ENCODE measurements around the gene CLBA1. TPM values are rescaled to one million over a fixed set of nuclear protein-coding genes. Genes with fewer than 3 reads are reported as not detected.
"Not testable (repeated sequence)": the region's sequence is repeated elsewhere in the genome, so short reads cannot be mapped to it uniquely, and the experiment has no call there.

Gene CLBA1
- total RNA-seq, 2 experiments from 2014 or later = 0.38 to 0.68 TPM

- no peaks in the 10 kb centered on the region for H3K9me3 Mint-ChIP-seq
- peaks cover 3% of the 10 kb centered on the region for H3K36me3 Mint-ChIP-seq (ENCODE audit: low read depth)
- peaks cover 17% of the 10 kb centered on the region for H3K4me1 Mint-ChIP-seq
- H3K4me3 Mint-ChIP-seq = no peak overlapping the region
- H3K27ac Mint-ChIP-seq = no peak overlapping the region
- peaks cover 8% of the 10 kb centered on the region for H3K27me3 Mint-ChIP-seq
- POLR2A ChIA-PET = interaction anchor here (1.4 to 1.6 kb wide), 4 partner anchors 11 to 16 kb away, joined by 4 to 9 read pairs (median 7); partner anchors contain the start of gene CDCA4
- no peak for DNase-seq
- CTCF ChIA-PET = interaction anchor here (0.9 to 3.3 kb wide), 2 partner anchors 10 to 59 kb away, joined by 3 to 27 read pairs; no protein-coding TSS in a partner anchor
Measured at GRCh38 chr14:105034315-105035039, 48.9 kb downstream of the CLBA1 start.

GRCh38 chr14:105035616-105036015 lies 50.0 kb downstream of the CLBA1 start:
- ChIA-PET CTCF (interaction anchor here (0.7 to 3.3 kb wide), 3 partner anchors 9 to 60 kb away, joined by 3 to 27 read pairs (median 3); no protein-coding TSS in a partner anchor), POLR2A (interaction anchor here (1.6 kb wide), 3 partner anchors 10 to 17 kb away, joined by 4 to 9 read pairs (median 7); partner anchors contain the start of gene CDCA4)
- not testable (repeated sequence) for DNase-seq; H3K36me3 Mint-ChIP-seq (ENCODE audit: low read depth); H3K27me3 Mint-ChIP-seq; H3K9me3 Mint-ChIP-seq; H3K27ac Mint-ChIP-seq; H3K4me3 Mint-ChIP-seq
- H3K4me1 Mint-ChIP-seq = peaks cover 17% of the 10 kb centered on the region

GRCh38 chr14:105039458-105040205 lies 54.0 kb downstream of the CLBA1 start:
- no peak overlapping the region for H3K4me3 Mint-ChIP-seq
- H3K27me3 Mint-ChIP-seq = peaks cover 4% of the 10 kb centered on the region
- H3K36me3 Mint-ChIP-seq (ENCODE audit: low read depth) = no peaks in the 10 kb centered on the region
- H3K9me3 Mint-ChIP-seq = no peaks in the 10 kb centered on the region
- H3K27ac Mint-ChIP-seq = no peak overlapping the region
- H3K4me1 Mint-ChIP-seq = peaks cover 3% of the 10 kb centered on the region
- ChIA-PET CTCF (interaction anchor here (1.4 kb wide), 1 partner anchor 51 kb away, joined by 4 read pairs; no protein-coding TSS in a partner anchor), POLR2A (interaction anchor here (1.1 to 1.2 kb wide), 2 partner anchors 18 to 19 kb away, joined by 3 read pairs; partner anchors contain the start of gene CDCA4)
- no peak for DNase-seq

GRCh38 chr14:105041841-105042765 lies 56.5 kb downstream of the CLBA1 start:
- peaks cover 5% of the 10 kb centered on the region for H3K27me3 Mint-ChIP-seq
- ChIA-PET POLR2A (interaction anchor here (1.0 to 6.3 kb wide), 4 partner anchors 14 to 23 kb away, joined by 3 to 52 read pairs (median 4); partner anchors contain the start of gene CDCA4), CTCF (interaction anchor here (4.6 kb wide), 1 partner anchor 13 kb away, joined by 14 read pairs; no protein-coding TSS in a partner anchor)
- no peak overlapping the region for H3K27ac Mint-ChIP-seq
- no peaks in the 10 kb centered on the region for H3K9me3 Mint-ChIP-seq
- H3K4me1 Mint-ChIP-seq = peaks cover 13% of the 10 kb centered on the region
- no peaks in the 10 kb centered on the region for H3K36me3 Mint-ChIP-seq (ENCODE audit: low read depth)
- DNase-seq = no peak
- no peak overlapping the region for H3K4me3 Mint-ChIP-seq

- Mint-ChIP-seq H3K9me3 (no peaks in the 10 kb centered on the region), H3K4me1 (peaks cover 13% of the 10 kb centered on the region), H3K4me3 (no peak overlapping the region), H3K36me3 (ENCODE audit: low read depth) (no peaks in the 10 kb centered on the region), H3K27ac (no peak overlapping the region), H3K27me3 (peaks cover 5% of the 10 kb centered on the region)
- POLR2A ChIA-PET = interaction anchor here (1.0 to 6.3 kb wide), 3 partner anchors 15 to 23 kb away, joined by 3 to 52 read pairs (median 6); partner anchors contain the start of gene CDCA4
- CTCF ChIA-PET = interaction anchor here (1.3 to 5.8 kb wide), 6 partner anchors 9 to 309 kb away, joined by 3 to 73 read pairs (median 43); partner anchors contain the start of genes CDCA4 and GPR132
- DNase-seq = no peak
Measured at GRCh38 chr14:105042813-105043212, 57.2 kb downstream of the CLBA1 start.

GRCh38 chr14:105043641-105044040 lies 58.1 kb downstream of the CLBA1 start:
- POLR2A ChIA-PET = interaction anchor here (2.2 to 6.3 kb wide), 2 partner anchors 16 to 24 kb away, joined by 6 to 52 read pairs; partner anchors contain the start of gene CDCA4
- no peak for DNase-seq
- no peak overlapping the region for H3K27ac Mint-ChIP-seq
- H3K4me3 Mint-ChIP-seq = no peak overlapping the region
- H3K4me1 Mint-ChIP-seq = peaks cover 17% of the 10 kb centered on the region
- no peaks in the 10 kb centered on the region for H3K9me3 Mint-ChIP-seq
- H3K36me3 Mint-ChIP-seq (ENCODE audit: low read depth) = peaks cover 4% of the 10 kb centered on the region
- CTCF ChIA-PET = interaction anchor here (1.3 to 5.8 kb wide), 7 partner anchors 10 to 308 kb away, joined by 3 to 73 read pairs (median 36); partner anchors contain the start of genes CDCA4 and GPR132
- H3K27me3 Mint-ChIP-seq = peaks cover 5% of the 10 kb centered on the region

Other genes starting within 250 kb of the CLBA1 start
- 10 to 100 TPM; 87.0 to 96.2 TPM for gene SIVA1, start 232.6 kb upstream of the CLBA1 start, total RNA-seq
- 100 to 1,000 TPM; 157 to 162 TPM for gene AKT1, start 190.0 kb upstream of the CLBA1 start, total RNA-seq
- 1 to 10 TPM; 4.9 to 5.5 TPM for gene ZBTB42, start 184.7 kb upstream of the CLBA1 start, total RNA-seq
- 1 to 10 TPM; 3.0 to 3.2 TPM for gene CEP170B, start 120.5 kb upstream of the CLBA1 start, total RNA-seq
- gene PLD4, start 60.9 kb upstream of the CLBA1 start, total RNA-seq = not detected
- not detected for gene AHNAK2, start 7.4 kb upstream of the CLBA1 start, total RNA-seq
- 10 to 100 TPM; 57.1 to 57.5 TPM for gene CDCA4, start 35.3 kb downstream of the CLBA1 start, total RNA-seq
- gene GPR132, start 79.6 kb downstream of the CLBA1 start, total RNA-seq = 10 to 100 TPM; 51.2 to 51.4 TPM
- 1 to 10 TPM; 2.6 to 3.0 TPM for gene JAG2, start 183.0 kb downstream of the CLBA1 start, total RNA-seq
- 10 to 100 TPM; 23.8 to 24.9 TPM for gene NUDT14, start 195.5 kb downstream of the CLBA1 start, total RNA-seq

Data from activated CD4-positive, alpha-beta memory T cell treated with anti-CD3 and anti-CD28 coated beads, Interleukin-2, amount 10 ng/mL, durations not matched to agents 7 days and 5 days (primary cell).